22Rv1 (cell line): Measurements from ENCODE around the gene SPOCK3.

ENCODE experiments used
- H3K27ac ChIP-seq: fragments of 450-650 bp; 2 replicates; pipeline ENCODE4 v1.5.1; 2017
- CTCF ChIP-seq: fragments of 450-650 bp; IDR thresholded peaks from 2 replicates; pipeline ENCODE4 v1.5.1; 2017; ENCODE audit warnings: mild to moderate bottlenecking
- ZFX ChIP-seq: fragments of 450-650 bp; IDR thresholded peaks from 2 replicates; pipeline ENCODE4 v1.6.1; 2017; ENCODE audit warnings: antibody characterized with exemption, borderline replicate concordance

The SPOCK3 gene

DNA sequence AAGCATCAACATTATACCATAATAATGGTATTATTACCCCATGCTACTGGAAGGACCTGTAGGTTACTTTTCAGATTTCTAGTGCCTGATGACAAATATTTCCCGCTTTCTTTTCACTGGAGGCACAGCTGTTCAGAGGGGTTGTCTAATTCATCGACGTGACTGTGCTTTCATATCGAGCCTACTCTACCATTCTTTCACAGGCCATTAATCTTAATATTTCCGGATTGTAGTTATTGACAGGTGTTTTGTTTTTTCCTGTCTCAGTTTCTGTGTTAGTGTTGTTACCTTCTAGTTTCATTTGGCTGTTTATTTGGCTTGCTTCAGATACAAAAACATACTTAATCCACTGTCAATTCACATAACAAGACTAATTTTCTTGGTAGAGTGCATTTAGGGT is 330.9 kb downstream of the SPOCK3 start:
- no peak for TF ChIP-seq CTCF
- no peak for TF ChIP-seq ZFX
- H3K27ac ChIP-seq = no peak overlapping the region

DNA sequence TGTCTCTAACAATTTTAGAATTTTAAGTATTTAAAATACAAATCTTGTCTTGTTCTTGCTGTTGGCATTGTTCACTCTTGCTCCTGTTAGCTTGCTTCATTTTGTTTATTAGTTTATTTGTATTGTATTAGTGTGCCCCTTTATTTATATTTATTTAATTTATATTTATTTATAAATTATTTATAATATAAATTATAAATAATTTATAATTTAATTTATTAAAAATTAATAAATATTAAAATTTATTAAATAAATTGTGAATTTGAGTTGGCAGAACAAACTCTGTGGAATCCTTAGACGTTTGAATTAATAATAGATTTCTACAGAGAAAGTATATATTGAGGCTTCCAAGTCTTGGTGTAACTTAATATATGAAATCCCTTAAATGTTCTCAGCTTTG is 331.4 kb downstream of the SPOCK3 start:
- no peak overlapping the region for H3K27ac ChIP-seq
- TF ChIP-seq CTCF (no peak), ZFX (no peak)

DNA sequence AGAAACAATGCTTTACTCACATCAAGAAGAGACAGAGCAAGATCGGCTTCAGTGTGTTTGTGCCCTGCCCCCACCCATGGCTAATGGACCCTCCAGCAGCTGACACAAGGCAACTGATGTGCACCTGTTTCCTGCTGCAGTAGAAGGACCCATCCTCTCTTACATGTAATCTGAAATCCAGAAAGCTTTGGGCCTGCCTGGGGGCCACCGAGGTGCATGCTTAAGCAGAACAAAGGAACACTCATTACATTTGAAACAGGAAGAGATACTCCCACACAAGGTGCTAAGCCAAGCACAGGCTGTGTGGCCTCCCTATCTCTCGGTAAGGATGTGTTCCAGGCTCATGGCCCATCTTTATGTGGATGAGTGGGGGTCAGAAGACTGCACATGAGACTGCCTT is 338.0 kb downstream of the SPOCK3 start:
- TF ChIP-seq ZFX (no peak), CTCF (no peak)
- no peak overlapping the region for H3K27ac ChIP-seq

- TF ChIP-seq ZFX (no peak), CTCF (no peak)
- no peak overlapping the region for H3K27ac ChIP-seq
Observed at GRCh38 chr4:166895771-166896170, 338.5 kb downstream of the SPOCK3 start.

DNA sequence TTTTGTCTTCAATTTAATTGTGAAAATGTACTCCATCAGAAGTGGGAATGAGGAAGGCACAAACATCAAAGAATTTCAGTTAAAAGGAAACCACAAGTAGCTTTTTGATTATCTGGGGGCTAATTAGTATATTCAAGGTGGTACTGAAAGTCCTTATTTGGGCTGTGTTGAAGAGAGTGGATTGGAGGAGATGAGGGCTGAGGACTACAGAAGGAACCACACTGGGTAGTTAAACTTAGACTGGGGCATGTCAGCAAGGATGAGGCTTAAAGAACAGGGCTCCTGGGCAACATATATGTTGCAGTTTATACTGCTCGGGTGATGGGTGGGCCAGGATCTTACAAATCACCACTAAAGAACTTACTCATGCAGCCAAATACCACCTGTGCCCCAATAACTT is 346.8 kb downstream of the SPOCK3 start:
- no peak for TF ChIP-seq ZFX
- TF ChIP-seq CTCF = no peak
- no peak overlapping the region for H3K27ac ChIP-seq

- TF ChIP-seq ZFX (no peak), CTCF (no peak)
- no peak overlapping the region for H3K27ac ChIP-seq
Observed at GRCh38 chr4:166886718-166887117, 347.6 kb downstream of the SPOCK3 start.

DNA sequence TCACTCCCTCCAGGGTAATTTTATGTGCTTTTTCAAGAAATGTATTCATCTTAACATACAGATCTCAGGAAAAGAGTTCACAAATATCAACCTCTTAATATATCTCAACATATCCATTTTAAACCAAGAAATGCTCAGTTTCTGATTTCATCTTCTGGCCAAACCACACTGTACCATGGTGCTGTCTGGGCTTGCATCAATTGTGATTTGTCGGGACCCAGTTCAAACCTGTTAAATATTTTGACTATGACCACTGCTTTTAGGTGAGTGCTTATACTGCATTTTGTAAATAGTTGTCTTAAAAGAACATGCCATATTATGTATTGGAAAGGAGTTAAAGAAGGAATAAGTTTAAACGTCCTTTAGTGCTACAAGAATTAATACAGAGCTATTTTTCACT is 352.1 kb downstream of the SPOCK3 start:
- no peak overlapping the region for H3K27ac ChIP-seq
- TF ChIP-seq CTCF (no peak), ZFX (no peak)
